HG03045 (cell line): ENCODE measurements around the gene SLC23A3.

Experiments used
- ATAC-seq: cut with Tn5 transposase; IDR thresholded peaks from one replicate; pipeline ENCODE4 v1.9.1; 2021; ENCODE audit warnings: mild to moderate bottlenecking, moderate library complexity; ENCODE audit not compliant: unreplicated experiment

Gene SLC23A3

GRCh38 chr2:219155054-219155644 is 14.7 kb downstream of the SLC23A3 start:
- ATAC-seq = no peak

DNA sequence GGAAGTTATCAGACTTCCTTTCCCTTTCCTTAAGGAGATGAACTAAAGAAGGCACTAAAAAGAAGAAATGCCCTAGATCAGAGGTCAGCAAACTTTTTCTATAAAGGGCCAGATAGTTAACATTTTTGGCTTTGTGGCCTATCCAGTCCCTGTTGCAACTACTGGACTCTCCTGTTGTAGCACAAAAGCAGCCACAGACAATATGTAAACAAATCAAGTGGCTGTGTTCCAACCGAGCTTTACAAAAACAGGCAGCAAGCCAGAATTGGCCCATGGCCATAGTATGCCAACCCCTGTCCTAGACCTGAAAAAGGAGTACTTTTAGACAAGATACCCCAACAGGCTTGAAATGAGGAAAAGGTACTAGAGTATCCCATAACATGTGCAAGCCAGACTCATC is 20.2 kb downstream of the SLC23A3 start:
- ATAC-seq = no peak

GRCh38 chr2:219142329-219142728 is 27.5 kb downstream of the SLC23A3 start:
- ATAC-seq = no peak

GRCh38 chr2:219140722-219141121 is 29.1 kb downstream of the SLC23A3 start:
- ATAC-seq = no peak

GRCh38 chr2:219133976-219134375 is 35.9 kb downstream of the SLC23A3 start:
- ATAC-seq = no peak

- no peak for ATAC-seq
Observed at GRCh38 chr2:219131744-219132143, 38.1 kb downstream of the SLC23A3 start.

GRCh38 chr2:219131327-219131726 is 38.5 kb downstream of the SLC23A3 start:
- no peak for ATAC-seq

DNA sequence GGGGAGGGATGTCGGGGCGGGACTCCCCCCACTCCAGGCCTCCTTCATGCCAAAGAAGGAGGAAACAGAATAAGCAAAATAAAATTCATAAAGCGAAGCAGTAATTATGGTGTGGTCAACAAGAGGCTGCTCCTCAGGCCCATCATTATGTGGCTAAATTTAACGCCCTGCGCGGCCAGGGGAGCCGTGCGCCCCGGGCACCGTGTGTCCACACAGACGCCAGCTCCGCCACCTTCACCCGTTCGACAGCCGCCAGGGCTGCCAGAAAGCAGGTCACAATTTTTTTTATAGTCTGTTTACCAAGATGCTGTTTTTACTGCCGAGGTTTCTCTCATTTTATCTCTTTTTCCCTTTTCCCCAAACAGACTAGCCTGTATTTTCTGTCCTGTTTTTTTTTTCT is 40.2 kb downstream of the SLC23A3 start:
- ATAC-seq = no peak

DNA sequence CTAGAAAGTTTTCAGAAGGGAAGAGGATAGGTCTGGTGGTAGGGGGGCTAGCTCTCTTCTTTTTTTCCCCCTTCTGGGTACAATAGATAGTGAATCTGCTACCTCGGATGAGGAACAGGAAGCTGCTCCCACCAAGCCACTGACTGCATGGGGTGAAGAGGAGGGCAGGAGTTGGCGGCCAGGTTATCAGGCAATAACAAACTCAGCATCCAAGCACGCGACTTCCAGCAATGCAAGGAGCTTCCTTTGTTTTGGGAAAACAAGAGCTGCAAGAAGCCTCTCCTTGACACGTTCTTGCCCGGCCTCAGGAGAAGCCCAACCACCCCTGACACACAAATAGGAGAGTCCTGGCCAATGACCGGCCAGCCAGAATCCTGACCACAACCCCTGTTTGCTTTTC is 41.4 kb downstream of the SLC23A3 start:
- no peak for ATAC-seq

GRCh38 chr2:219127037-219127635 is 42.7 kb downstream of the SLC23A3 start:
- no peak for ATAC-seq

- no peak for ATAC-seq
Observed at GRCh38 chr2:219126555-219126954, 43.3 kb downstream of the SLC23A3 start.

GRCh38 chr2:219125886-219126270 is 44.0 kb downstream of the SLC23A3 start:
- ATAC-seq = no peak

- ATAC-seq = no peak
Observed at GRCh38 chr2:219125225-219125885, 44.5 kb downstream of the SLC23A3 start.

DNA sequence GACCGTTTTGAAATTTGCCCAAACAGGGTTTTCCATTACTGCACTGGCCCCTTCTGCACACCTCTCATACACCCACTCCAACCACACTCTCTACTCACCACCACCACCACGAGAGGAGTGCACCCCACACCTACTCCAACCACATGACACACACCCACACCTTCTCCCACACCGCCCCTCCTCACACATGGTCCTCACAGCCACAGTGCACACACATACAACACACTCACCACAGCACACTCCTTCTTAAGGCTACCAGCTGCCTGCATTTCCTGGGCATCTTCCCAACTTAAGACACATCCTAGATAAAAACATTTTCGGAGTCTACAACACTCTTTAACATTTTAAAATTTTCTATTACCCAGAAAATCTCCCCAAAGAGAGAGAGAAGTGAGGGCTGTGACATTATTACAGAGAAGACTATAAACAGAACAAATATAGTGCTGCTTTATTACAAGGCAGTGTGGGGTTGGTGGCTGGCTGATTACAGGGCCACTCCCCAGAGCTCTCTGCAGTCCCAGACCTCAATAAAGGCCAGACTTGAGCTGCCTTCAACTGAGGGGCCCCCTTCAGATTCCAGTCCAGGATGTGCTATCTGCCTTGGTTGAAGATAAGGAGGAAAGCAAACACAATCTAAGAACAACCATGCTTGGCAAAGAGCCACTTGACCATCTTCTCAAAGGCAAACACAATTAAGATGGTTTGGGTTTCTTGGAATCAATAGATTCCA is 45.3 kb downstream of the SLC23A3 start:
- no peak for ATAC-seq

- no peak for ATAC-seq
Observed at GRCh38 chr2:219123356-219124135, 46.3 kb downstream of the SLC23A3 start.

GRCh38 chr2:219122202-219122980 is 47.4 kb downstream of the SLC23A3 start:
- no peak for ATAC-seq

- ATAC-seq = no peak
Observed at GRCh38 chr2:219120082-219120481, 49.7 kb downstream of the SLC23A3 start.

- ATAC-seq = no peak
Observed at GRCh38 chr2:219119422-219120043, 50.3 kb downstream of the SLC23A3 start.

- no peak for ATAC-seq
Observed at GRCh38 chr2:219118504-219118903, 51.3 kb downstream of the SLC23A3 start.
